Calu3 (cell line): ENCODE results near the gene NPHP4. TPM values are rescaled to one million over a fixed set of nuclear protein-coding genes. Genes with fewer than 3 reads are reported as not detected.
"Not testable (repeated sequence)": the region's sequence is repeated elsewhere in the genome, so short reads cannot be mapped to it uniquely, and the experiment has no call there.

ENCODE experiments used
- BruUV-seq: library from RNA; stranded (reverse); fragments of 400-500 nt; replicated peaks from 2 replicates; lab custom pipeline; 2021; lab: Mats Ljungman, UMichigan
- CTCF ChIA-PET: fragments of 300-600 bp; sonication (Branson Sonifier 250); formaldehyde crosslinking; loops from one replicate; lab custom pipeline; 2022; ENCODE audit warnings: antibody characterized with exemption; lab: Charles Lee
- DNase-seq: peaks from one replicate; pipeline ENCODE4 v3.0.0; 2022
- H3K27ac Mint-ChIP-seq: one replicate; pipeline ENCODE4 v1.8.0; 2022; ENCODE audit warnings: mixed read lengths; ENCODE audit not compliant: unreplicated experiment
- H3K27me3 Mint-ChIP-seq: one replicate; pipeline ENCODE4 v1.8.0; 2022; ENCODE audit warnings: mixed read lengths; ENCODE audit not compliant: unreplicated experiment
- H3K36me3 Mint-ChIP-seq: one replicate; pipeline ENCODE4 v1.8.0; 2022; ENCODE audit warnings: mild to moderate bottlenecking, moderate library complexity, mixed read lengths; ENCODE audit not compliant: insufficient read depth, unreplicated experiment
- H3K4me1 Mint-ChIP-seq: one replicate; pipeline ENCODE4 v1.8.0; 2022; ENCODE audit warnings: mild to moderate bottlenecking, low read depth, mixed read lengths; ENCODE audit not compliant: unreplicated experiment
- H3K4me3 Mint-ChIP-seq: one replicate; pipeline ENCODE4 v1.8.0; 2022; ENCODE audit warnings: mild to moderate bottlenecking, low read depth, moderate library complexity, mixed read lengths; ENCODE audit not compliant: unreplicated experiment
- H3K9me3 Mint-ChIP-seq: one replicate; pipeline ENCODE4 v1.8.0; 2022; ENCODE audit warnings: low read depth, mixed read lengths; ENCODE audit not compliant: unreplicated experiment
- intact Hi-C: fragments of 100-400 bp; cut with micrococcal nuclease; formaldehyde crosslinking; loops from one replicate; pipeline ENCODE4 v1.10.0; 2022; ENCODE audit not compliant: unreplicated experiment
- total RNA-seq: library from RNA; stranded (reverse); gene quantifications from 2 replicates; pipeline ENCODE4 v1.2.3, GENCODE V29; 2022
- TF ChIP-seq, protein P1 (sequence below): fragments of 200-600 bp; IDR thresholded peaks from one replicate; pipeline ENCODE4 v1.8.0; 2022; ENCODE audit warnings: antibody characterized with exemption; ENCODE audit not compliant: unreplicated experiment

The NPHP4 gene
- total RNA-seq, 1 experiment from 2014 or later, result 11.1 TPM

DNA sequence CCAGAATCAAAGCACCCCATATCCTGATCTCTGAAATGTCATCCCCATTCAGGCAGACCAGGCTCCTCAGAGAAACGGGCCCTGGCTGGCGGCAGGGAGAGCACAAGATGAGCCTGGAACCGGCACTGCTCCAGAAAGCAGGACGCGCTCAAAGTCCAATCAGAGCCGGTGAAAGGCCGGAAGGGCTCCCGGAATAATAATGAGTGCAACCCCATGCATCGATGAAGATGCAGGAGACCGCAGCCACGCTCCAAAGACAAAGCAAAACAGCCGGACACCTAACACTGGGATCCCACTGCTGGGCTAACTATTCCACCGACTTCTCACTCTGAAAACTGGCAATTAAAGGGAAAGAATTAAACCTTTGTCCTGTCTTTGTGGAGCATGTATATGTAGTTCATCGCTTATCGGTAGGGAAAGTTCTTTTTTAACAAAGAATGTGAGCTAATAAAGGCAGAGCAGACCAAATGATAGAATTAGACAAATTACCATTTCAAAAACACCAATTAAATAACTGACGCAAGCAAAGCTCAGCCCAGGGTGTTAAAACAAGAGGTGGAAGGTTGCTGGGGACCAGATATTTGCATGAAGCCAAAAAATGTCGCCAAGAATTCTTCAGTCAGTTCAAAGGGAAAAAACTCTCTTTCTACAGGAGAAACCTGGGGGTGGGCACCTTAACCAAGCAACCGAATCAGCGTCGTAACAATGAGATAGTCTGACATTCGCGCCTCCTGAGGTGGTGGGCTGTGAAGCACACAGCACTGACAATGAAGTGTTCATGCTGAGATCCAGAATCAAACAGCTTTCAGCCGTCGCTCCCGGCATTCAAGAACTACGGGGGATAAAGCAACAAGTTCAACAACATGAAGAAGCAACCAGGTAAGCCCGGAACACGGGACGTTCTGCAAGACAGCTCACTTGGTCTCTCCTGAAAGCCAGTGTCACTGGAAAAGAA lies 95.2 kb downstream of the NPHP4 start:
- intact Hi-C loops, result no loop called here
- Mint-ChIP-seq H3K4me3 (no peak overlapping the region), H3K36me3 (no peaks in the 10 kb centered on the region), H3K27me3 (no peaks in the 10 kb centered on the region), H3K4me1 (no peaks in the 10 kb centered on the region), H3K27ac (no peak overlapping the region), H3K9me3 (no peaks in the 10 kb centered on the region)
- TF ChIP-seq, protein P1, sequence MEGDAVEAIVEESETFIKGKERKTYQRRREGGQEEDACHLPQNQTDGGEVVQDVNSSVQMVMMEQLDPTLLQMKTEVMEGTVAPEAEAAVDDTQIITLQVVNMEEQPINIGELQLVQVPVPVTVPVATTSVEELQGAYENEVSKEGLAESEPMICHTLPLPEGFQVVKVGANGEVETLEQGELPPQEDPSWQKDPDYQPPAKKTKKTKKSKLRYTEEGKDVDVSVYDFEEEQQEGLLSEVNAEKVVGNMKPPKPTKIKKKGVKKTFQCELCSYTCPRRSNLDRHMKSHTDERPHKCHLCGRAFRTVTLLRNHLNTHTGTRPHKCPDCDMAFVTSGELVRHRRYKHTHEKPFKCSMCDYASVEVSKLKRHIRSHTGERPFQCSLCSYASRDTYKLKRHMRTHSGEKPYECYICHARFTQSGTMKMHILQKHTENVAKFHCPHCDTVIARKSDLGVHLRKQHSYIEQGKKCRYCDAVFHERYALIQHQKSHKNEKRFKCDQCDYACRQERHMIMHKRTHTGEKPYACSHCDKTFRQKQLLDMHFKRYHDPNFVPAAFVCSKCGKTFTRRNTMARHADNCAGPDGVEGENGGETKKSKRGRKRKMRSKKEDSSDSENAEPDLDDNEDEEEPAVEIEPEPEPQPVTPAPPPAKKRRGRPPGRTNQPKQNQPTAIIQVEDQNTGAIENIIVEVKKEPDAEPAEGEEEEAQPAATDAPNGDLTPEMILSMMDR, result no peak
- no peak for DNase-seq
- BruUV-seq, result no TSS peak
- CTCF ChIA-PET, result no interaction called here

DNA sequence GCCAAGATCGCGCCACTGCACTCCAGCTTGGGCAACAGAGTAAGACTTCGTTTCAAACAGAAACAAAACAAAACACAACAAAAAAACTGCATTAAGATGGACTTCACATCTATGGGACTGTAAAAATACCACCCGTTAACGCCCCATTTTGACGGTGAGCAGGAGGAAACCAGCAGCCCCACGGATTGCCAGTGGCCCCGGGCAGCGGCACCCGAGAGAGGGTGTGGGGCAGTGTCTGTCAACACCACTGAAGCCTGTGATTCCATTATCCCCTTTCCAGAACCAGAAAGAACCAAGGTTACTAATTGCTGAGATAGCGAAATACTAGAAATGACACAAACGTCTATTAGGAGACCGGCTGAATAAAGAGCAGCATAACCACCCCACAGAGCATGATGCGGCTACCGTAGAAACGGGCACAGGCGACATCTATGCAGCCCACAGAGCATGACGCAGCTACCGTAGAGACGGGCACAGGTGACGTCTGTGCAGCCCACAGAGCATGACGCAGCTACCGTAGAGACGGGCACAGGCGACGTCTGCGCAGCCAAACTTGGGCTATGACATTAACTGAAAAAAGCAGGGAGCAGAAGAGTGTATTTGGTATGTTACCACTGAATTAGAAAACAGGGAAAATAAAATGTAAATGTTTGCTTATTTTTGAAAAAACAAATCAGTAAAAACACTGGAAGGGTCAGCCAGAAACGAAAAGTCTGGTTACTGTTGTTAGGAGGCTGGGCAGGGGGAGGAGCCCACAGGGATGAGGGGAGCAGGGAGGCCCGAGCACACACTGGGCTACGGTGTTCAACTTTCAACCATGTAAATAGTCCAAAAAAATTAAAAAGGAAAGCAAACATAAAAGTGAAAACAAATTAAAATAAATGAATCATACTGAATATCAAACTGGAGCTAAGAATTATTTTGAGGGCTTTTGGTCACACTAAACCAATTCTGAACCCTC lies 96.5 kb downstream of the NPHP4 start:
- Mint-ChIP-seq H3K27ac (no peak overlapping the region), H3K36me3 (no peaks in the 10 kb centered on the region), H3K4me1 (no peaks in the 10 kb centered on the region), H3K4me3 (no peak overlapping the region), H3K9me3 (no peaks in the 10 kb centered on the region), H3K27me3 (no peaks in the 10 kb centered on the region)
- TF ChIP-seq, protein P1, result no peak
- intact Hi-C loops, result no loop called here
- DNase-seq, result no peak
- no TSS peak for BruUV-seq
- CTCF ChIA-PET, result no interaction called here

GRCh38 chr1:5893699-5894278 lies 98.4 kb downstream of the NPHP4 start:
- H3K36me3 Mint-ChIP-seq, H3K4me3 Mint-ChIP-seq, H3K27me3 Mint-ChIP-seq, intact Hi-C loops, H3K4me1 Mint-ChIP-seq, CTCF ChIA-PET, H3K27ac Mint-ChIP-seq, H3K9me3 Mint-ChIP-seq, BruUV-seq: not testable (repeated sequence)
- TF ChIP-seq, protein P1, result peak; percentile 28
- DNase-seq, result peak; percentile 28

DNA sequence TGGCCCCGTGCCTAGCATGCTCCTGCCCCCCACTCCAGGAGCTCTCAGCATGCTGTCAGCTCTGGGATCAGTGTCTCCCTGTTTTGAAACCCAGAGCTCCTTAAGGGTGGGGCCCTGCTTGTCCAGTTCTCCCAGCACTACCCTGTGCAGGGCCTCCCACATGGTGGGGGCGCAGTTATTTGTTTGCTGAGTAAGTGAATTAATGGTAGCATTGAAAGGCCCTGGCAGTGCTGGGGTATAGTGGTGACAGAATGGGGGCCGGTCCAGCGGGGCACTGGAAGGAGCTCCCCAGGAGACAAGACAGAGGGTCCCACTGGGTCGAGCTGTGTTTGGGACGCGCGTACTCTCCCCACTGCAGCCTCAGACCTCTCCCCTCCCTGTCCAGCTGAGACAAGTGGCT lies 99.9 kb downstream of the NPHP4 start:
- Mint-ChIP-seq H3K4me1 (no peaks in the 10 kb centered on the region), H3K27ac (no peak overlapping the region), H3K27me3 (no peaks in the 10 kb centered on the region), H3K36me3 (peaks cover 5% of the 10 kb centered on the region), H3K4me3 (no peak overlapping the region), H3K9me3 (no peaks in the 10 kb centered on the region)
- DNase-seq, result no peak
- intact Hi-C loops, result no loop called here
- no TSS peak for BruUV-seq
- TF ChIP-seq, protein P1, result no peak
- CTCF ChIA-PET, result interaction anchor here (0.6 kb wide), 1 partner anchor 170 kb away, joined by 3 read pairs; no protein-coding TSS in a partner anchor
